GM21723 (cell line): ENCODE data around the gene MBD3L2.
"Not testable (repeated sequence)": the region's sequence is repeated elsewhere in the genome, so short reads cannot be mapped to it uniquely, and the experiment has no call there.

ENCODE experiments used
- ATAC-seq: cut with Tn5 transposase; IDR thresholded peaks from one replicate; pipeline ENCODE4 v1.9.1; 2021; ENCODE audit warnings: mild to moderate bottlenecking, moderate library complexity; ENCODE audit not compliant: unreplicated experiment

Gene MBD3L2

GRCh38 chr19:7049021-7049420 is at the start of gene MBD3L2:
Gene MBD3L2, plus strand, starts transcription at chr19:7049321. Its CDS starts 53 bp downstream, at chr19:7049374.
- not testable (repeated sequence) for ATAC-seq

DNA sequence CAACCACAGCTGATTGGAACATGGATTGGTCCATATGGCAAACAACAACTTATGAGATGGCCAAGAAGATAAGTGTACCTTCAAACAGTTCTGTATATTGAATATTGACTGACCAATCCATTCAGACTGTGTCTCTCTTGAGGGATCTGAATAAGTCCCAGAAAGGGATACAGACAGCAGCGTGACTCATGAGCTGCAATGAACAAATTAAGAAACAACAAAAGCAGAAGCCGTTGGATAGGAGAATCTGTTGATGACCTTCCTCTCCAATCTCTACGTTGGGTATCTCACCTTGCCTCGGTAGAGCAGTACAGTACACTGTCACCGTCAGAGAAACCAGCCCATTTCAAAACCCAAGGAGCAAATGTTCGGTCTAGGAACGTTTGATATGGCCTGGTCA is 49.2 kb upstream of the MBD3L2 start:
- no peak for ATAC-seq

DNA sequence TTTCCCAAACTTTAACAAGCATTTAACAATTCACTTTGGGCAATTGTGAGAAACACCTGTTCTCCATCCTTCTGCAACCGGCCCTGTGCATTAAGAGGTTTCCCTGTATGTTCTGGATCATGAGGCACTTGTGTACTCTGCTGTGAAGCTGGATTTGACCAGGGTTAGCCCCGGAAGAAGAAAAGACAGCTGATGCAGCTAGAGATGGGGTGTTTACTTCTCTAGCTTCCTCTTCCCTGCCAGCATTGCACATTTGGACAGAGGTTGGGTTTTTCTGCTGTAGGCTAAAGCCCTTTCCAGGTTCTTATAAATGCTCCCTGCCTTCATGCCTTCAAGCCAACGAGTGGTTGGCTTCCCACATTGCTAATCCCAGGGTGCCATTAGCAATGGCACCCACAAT is 48.8 kb upstream of the MBD3L2 start:
- ATAC-seq = no peak

GRCh38 chr19:7000816-7001215 is 48.3 kb upstream of the MBD3L2 start:
- ATAC-seq = no peak

DNA sequence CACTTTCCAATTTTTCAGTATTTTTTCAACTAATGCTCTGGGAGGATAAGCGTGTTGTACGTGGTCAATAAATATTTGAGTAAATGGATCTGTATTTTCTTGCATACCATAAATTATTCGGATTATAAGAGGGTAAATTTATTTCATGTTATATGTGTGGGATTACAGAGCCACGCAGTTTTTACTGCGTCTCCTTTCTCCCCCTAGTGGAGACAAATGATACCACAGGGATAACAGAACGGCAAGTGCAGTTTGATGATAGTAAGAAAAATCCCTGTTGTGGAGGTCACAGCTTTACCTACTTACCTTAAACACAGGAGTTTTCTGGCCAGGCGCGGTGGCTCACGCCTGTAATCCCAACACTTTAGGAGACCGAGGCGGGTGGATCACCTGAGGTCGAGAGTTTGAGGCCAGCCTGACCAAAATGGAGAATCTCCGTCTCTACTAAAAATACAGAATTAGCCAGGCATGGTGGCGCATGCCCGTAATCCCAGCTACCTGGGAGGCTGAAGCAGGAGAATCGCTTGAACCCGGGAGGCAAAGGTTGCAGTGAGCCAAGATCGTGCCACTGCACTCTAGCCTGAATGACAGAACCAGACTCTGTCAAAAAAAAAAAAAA is 44.7 kb upstream of the MBD3L2 start:
- no peak for ATAC-seq

- no peak for ATAC-seq
Observed at GRCh38 chr19:7006135-7006704, 42.9 kb upstream of the MBD3L2 start.

GRCh38 chr19:7007859-7008258 is 41.3 kb upstream of the MBD3L2 start:
- no peak for ATAC-seq

DNA sequence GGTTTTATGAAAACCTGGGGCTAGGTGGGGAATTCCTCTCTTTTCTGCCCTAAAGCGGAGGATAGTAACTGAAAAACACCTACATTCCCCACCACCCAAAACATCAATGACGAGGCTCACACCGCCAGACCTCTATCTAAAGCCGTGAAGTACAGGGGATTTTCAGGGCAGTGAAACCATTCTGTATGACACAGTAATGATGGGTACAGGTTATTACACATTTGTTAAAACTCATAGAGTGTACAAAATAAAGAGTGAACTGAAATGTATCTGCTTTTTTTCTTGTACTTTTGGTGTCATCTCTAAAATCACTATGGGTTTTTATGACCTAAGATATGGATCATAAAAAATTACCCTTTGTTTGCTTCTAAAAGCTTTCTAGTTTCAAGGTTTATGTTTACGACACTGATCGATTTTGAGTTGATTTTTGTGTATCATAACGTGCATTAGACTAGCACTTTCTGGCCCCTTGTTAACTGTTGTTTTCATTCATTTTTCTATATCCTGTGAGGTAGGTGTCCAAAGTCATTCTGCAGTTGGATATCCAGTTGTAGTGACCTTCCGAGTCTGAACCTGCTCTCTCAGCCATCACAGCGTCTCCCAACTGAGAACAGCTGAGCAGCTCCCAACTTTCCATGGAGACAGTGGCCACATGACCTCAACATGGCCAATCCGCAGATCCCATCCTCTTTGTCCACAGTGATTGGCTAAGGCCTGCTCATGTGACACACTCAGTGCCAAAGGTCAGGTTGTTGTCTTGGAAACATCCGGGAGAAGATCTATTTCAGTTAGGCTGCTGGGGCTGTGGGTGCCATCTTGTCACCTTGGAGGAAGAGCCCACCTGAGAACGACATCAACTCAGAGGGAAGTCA is 38.2 kb upstream of the MBD3L2 start:
- ATAC-seq = no peak

DNA sequence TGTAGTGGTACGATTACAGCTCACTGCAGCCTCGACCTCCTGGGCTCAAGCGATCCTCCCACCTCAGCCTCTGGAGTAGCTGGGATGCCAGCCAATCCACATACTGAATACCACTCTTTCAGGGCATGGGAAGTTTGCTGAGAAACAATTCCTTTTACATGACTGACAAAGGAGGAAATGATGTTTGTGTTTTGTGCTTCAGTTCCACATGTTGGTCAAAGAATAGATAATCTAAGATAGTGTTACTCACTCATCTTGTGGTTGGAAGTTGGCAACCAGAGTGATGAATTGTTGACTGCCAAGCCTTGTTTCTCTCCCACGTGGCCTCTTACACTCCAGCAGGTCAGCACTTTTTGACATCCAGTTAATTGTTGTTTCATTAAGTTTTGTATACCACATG is 35.4 kb upstream of the MBD3L2 start:
- no peak for ATAC-seq

GRCh38 chr19:7018828-7019227 is 30.3 kb upstream of the MBD3L2 start:
- no peak for ATAC-seq

- ATAC-seq = not testable (repeated sequence)
Observed at GRCh38 chr19:7021331-7021730, 27.8 kb upstream of the MBD3L2 start, which contains the start of gene MBD3L2B. Gene MBD3L2B, minus strand, starts transcription at chr19:7021431. Its CDS starts 34 bp downstream, at chr19:7021397.

DNA sequence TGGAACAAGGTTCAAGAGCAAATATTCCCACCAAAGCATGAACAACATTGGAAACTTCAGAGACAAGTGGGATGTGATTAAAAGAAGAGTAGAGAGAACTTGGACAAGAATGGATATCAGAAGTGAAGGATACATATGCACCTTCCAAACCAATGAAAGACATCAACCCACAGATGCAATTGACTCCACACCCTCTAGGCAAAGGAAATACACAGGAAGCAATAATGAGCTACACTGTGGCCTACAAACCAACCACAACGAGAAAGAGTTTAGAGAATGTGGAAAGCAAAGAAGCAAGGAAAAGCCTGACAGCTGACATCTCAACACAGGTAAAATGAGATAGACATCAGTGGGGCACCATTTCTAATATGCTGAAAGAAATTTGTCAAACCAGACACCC is 20.3 kb upstream of the MBD3L2 start:
- not testable (repeated sequence) for ATAC-seq

DNA sequence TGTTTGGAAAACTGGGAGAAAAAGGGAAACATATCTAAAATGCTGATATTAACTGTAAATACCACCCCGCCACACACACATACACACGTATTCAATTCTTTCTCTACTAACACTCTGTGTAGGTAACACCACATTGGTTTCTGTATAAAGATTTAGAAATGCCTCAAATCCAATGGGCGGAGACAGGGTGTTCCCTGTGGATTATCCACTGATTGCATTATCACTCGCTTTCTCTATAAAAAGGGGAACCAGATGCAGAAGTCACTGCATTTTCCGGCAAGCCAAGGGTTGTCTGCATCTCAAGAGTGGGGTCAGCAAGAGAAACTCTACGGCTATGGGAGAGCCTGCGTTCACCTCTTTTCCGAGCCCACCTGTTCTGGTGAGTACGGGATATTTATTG is 18.8 kb upstream of the MBD3L2 start, which contains the start of gene MBD3L5:
TSS of gene MBD3L5 (plus strand) at position 301 of the 400 bp plus-strand sequence. CDS start at position 335, 34 bp downstream.
- ATAC-seq = not testable (repeated sequence)

DNA sequence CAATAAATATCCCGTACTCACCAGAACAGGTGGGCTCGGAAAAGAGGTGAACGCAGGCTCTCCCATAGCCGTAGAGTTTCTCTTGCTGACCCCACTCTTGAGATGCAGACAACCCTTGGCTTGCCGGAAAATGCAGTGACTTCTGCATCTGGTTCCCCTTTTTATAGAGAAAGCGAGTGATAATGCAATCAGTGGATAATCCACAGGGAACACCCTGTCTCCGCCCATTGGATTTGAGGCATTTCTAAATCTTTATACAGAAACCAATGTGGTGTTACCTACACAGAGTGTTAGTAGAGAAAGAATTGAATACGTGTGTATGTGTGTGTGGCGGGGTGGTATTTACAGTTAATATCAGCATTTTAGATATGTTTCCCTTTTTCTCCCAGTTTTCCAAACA is 9.0 kb upstream of the MBD3L2 start, which contains the start of gene MBD3L4:
TSS of gene MBD3L4 (minus strand) at position 101 of the 400 bp plus-strand sequence. CDS start at position 66, 35 bp downstream.
- not testable (repeated sequence) for ATAC-seq

GRCh38 chr19:7041563-7041962 is 7.6 kb upstream of the MBD3L2 start:
- not testable (repeated sequence) for ATAC-seq

DNA sequence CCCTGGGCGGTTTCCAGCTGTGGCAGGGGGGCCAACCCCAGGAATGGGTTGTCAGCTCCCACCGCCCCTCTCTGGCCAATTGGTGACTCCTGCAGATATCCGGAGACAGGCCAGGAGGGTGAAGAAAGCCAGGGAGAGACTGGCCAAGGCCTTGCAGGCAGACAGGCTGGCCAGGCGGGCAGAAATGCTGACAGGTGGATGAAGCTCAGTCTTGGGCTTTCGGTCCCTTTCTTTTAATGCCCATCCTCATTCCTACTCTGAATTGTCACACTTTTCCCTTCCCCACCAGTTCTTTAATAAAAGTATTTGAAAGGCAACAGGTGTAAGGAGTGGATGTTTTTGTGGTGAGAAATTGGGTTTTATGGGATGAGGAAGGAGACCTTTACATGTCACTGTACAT is 2.3 kb downstream of the MBD3L2 start:
- ATAC-seq = not testable (repeated sequence)

GRCh38 chr19:7052896-7053295 is 3.8 kb downstream of the MBD3L2 start:
- ATAC-seq = not testable (repeated sequence)

GRCh38 chr19:7054635-7055368 is 5.7 kb downstream of the MBD3L2 start:
- not testable (repeated sequence) for ATAC-seq

DNA sequence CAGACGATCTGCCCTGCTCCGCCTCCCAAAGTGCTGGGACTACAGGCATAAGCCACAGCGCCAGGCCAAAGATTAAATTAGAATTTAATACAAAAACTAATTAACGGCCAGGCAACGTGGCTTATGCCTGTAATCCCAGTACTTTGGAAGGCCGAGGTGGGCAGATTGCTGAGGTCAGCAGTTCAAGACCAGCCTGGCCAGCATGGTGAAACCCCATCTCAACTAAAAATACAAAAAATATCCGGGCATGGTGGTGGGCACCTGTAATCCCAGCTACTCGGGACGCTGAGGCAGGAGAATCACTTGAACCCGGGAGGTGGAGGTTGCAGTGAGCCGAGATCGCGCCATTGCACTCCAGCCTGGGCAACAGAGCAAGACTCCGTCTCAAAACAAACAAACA is 6.6 kb downstream of the MBD3L2 start:
- not testable (repeated sequence) for ATAC-seq

DNA sequence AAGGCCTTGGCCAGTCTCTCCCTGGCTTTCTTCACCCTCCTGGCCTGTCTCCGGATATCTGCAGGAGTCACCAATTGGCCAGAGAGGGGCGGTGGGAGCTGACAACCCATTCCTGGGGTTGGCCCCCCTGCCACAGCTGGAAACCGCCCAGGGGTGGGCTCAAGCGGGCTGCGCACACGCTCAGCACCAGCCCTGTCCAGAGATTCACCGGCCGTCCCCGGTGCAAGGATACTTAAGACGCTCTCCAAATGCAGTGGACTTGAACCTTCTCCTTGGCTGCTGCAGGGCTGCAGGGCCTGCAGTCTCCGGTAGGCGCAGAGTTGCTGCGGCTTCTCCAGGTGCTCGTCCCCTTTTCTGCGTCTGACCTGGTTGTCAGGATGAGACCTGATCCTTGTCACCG is 7.2 kb downstream of the MBD3L2 start:
- ATAC-seq = not testable (repeated sequence)

GRCh38 chr19:7058576-7058975 is 9.5 kb downstream of the MBD3L2 start, which contains the start of gene MBD3L3:
Gene MBD3L3, minus strand, starts transcription at chr19:7058676. Its CDS starts 71 bp downstream, at chr19:7058605.
- ATAC-seq = not testable (repeated sequence)
